IMR-90 (cell line): ENCODE measurements around the gene SERPINA1. TPM values are rescaled to one million over a fixed set of nuclear protein-coding genes. Genes with fewer than 3 reads are reported as not detected.

Source experiments
- ATAC-seq: fragments of 200-7000 bp; cut with Tn5 transposase; 2 replicates; pipeline ENCODE4 v1.9.1; 2020; ENCODE audit warnings: low read depth, mild to moderate bottlenecking, moderate library complexity
- BruUV-seq: library from RNA; stranded (reverse); fragments of 400-500 nt; replicated peaks from 2 replicates; lab custom pipeline; 2021; lab: Mats Ljungman, UMichigan
- CTCF ChIA-PET: fragments of 300-600 bp; formaldehyde crosslinking; extraction: SDS; loops from one replicate; lab custom pipeline; 2021; ENCODE audit warnings: antibody characterized with exemption; lab: Yijun Ruan, JAX
- POLR2A ChIA-PET: fragments of 300-600 bp; sonication (Branson Sonifier 250); formaldehyde crosslinking; loops from one replicate; lab custom pipeline; 2022; ENCODE audit warnings: antibody characterized with exemption; ENCODE audit not compliant: unreplicated experiment; lab: Charles Lee
- DNase-seq: peaks from one replicate; pipeline ENCODE4 v3.0.0; 2013
- H2AFZ ChIP-seq: replicated peaks from 2 replicates; pipeline ENCODE3; 2013; ENCODE audit warnings: low read length, mild to moderate bottlenecking; ENCODE audit not compliant: poor library complexity
- H2AK5ac ChIP-seq: 2 replicates; pipeline ENCODE4 v1.6.1; 2013; ENCODE audit warnings: low read depth, low read length, inconsistent platforms
- H2AK9ac ChIP-seq: replicated peaks from 2 replicates; pipeline ENCODE3; 2013; ENCODE audit warnings: mild to moderate bottlenecking, low read depth, low read length, moderate library complexity; ENCODE audit not compliant: poor library complexity
- H2BK120ac ChIP-seq: 2 replicates; pipeline ENCODE4 v1.6.1; 2013; ENCODE audit warnings: low read depth, low read length, inconsistent platforms
- H2BK15ac ChIP-seq: 3 replicates; pipeline ENCODE4 v1.6.1; 2013; ENCODE audit warnings: low read depth, low read length, inconsistent platforms
- H2BK20ac ChIP-seq: 2 replicates; pipeline ENCODE4 v1.6.1; 2013; ENCODE audit warnings: low read depth, mild to moderate bottlenecking, inconsistent platforms, low read length, moderate library complexity
- H2BK5ac ChIP-seq: 2 replicates; pipeline ENCODE4 v1.6.1; 2013; ENCODE audit warnings: mild to moderate bottlenecking, low read depth, low read length, inconsistent platforms; ENCODE audit not compliant: poor library complexity, severe bottlenecking
- H3K14ac ChIP-seq: replicated peaks from 2 replicates; pipeline ENCODE4 v1.6.1; 2013; ENCODE audit warnings: low read depth, low read length, inconsistent platforms
- H3K18ac ChIP-seq: 2 replicates; pipeline ENCODE4 v1.6.1; 2013; ENCODE audit warnings: low read depth, low read length, control low read depth
- H3K23ac ChIP-seq: 2 replicates; pipeline ENCODE4 v1.6.1; 2013; ENCODE audit warnings: low read depth, low read length, inconsistent platforms
- H3K27ac ChIP-seq: 2 replicates; pipeline ENCODE4 v1.5.1; 2013; ENCODE audit warnings: mild to moderate bottlenecking, control low read depth, low read length; ENCODE audit not compliant: insufficient read depth
- H3K27me3 ChIP-seq: 2 replicates; pipeline ENCODE4 v1.6.1; 2013; ENCODE audit warnings: low read length; ENCODE audit not compliant: control insufficient read depth, insufficient read depth
- H3K36me3 ChIP-seq: 2 replicates; pipeline ENCODE4 v1.6.1; 2013; ENCODE audit warnings: low read length, mixed read lengths; ENCODE audit not compliant: control insufficient read depth, insufficient read depth
- H3K4ac ChIP-seq: 2 replicates; pipeline ENCODE4 v1.6.1; 2013; ENCODE audit warnings: low read depth, low read length, inconsistent platforms
- H3K4me1 ChIP-seq: 2 replicates; pipeline ENCODE4 v1.6.1; 2013; ENCODE audit warnings: low read length, mixed read lengths; ENCODE audit not compliant: control insufficient read depth, insufficient read depth
- H3K4me2 ChIP-seq: 2 replicates; pipeline ENCODE4 v1.6.1; 2013; ENCODE audit warnings: low read depth, mild to moderate bottlenecking, control low read depth, low read length, moderate library complexity
- H3K4me3 ChIP-seq: 2 replicates; pipeline ENCODE4 v1.5.1; 2013; ENCODE audit warnings: low read depth, mild to moderate bottlenecking, control low read depth, low read length, moderate library complexity; ENCODE audit not compliant: insufficient read depth
- H3K56ac ChIP-seq: 2 replicates; pipeline ENCODE4 v1.6.1; 2013; ENCODE audit warnings: low read length, inconsistent platforms; ENCODE audit not compliant: insufficient read depth; ENCODE audit errors: extremely low read depth
- H3K79me1 ChIP-seq, 2 experiments: 2 replicates each; pipeline ENCODE4 v1.6.1; 2013; ENCODE audit warnings: low read length in 2 of 2, inconsistent platforms in 1 of 2, low read depth in 1 of 2
- H3K9ac ChIP-seq: 2 replicates; pipeline ENCODE4 v1.6.1; 2013; ENCODE audit warnings: low read depth, low read length, control low read depth
- H3K9me1 ChIP-seq: 2 replicates; pipeline ENCODE4 v1.6.1; 2013; ENCODE audit warnings: low read length, inconsistent platforms; ENCODE audit not compliant: insufficient read depth
- H3K9me3 ChIP-seq: 2 replicates; pipeline ENCODE4 v1.6.1; 2013; ENCODE audit warnings: low read length; ENCODE audit not compliant: control insufficient read depth, insufficient read depth
- H4K20me1 ChIP-seq: 2 replicates; pipeline ENCODE4 v1.6.1; 2013; ENCODE audit warnings: low read length, inconsistent platforms; ENCODE audit not compliant: insufficient read depth
- H4K5ac ChIP-seq: 2 replicates; pipeline ENCODE4 v1.6.1; 2013; ENCODE audit warnings: mild to moderate bottlenecking, low read depth, low read length, control low read depth
- H4K8ac ChIP-seq, 2 experiments: 2 replicates each; pipeline ENCODE4 v1.6.1; 2013; ENCODE audit warnings: low read depth in 2 of 2, low read length in 2 of 2, control low read depth in 1 of 2, inconsistent platforms in 1 of 2
- H4K91ac ChIP-seq: 2 replicates; pipeline ENCODE4 v1.6.1; 2013; ENCODE audit warnings: low read depth, low read length, inconsistent platforms; ENCODE audit not compliant: insufficient read depth
- BHLHE40 ChIP-seq: fragments of 150-350 bp; IDR thresholded peaks from 2 replicates; pipeline ENCODE4 v1.6.1; 2016; ENCODE audit warnings: mild to moderate bottlenecking, low read depth, low read length
- CEBPB ChIP-seq: IDR thresholded peaks from 2 replicates; pipeline ENCODE4 v1.6.1; 2012; ENCODE audit warnings: low read depth, low read length, improper control_type of control experiment
- CHD1 ChIP-seq: IDR thresholded peaks from 2 replicates; pipeline ENCODE4 v1.6.1; 2012; ENCODE audit warnings: low read depth, low read length, improper control_type of control experiment
- FOS ChIP-seq: fragments of 150-350 bp; IDR thresholded peaks from 2 replicates; pipeline ENCODE4 v1.6.1; 2016; ENCODE audit warnings: low read depth, low read length
- MAFK ChIP-seq: IDR thresholded peaks from 2 replicates; pipeline ENCODE4 v1.6.1; 2012; ENCODE audit warnings: low read depth, low read length, improper control_type of control experiment
- MAZ ChIP-seq: IDR thresholded peaks from 2 replicates; pipeline ENCODE4 v1.6.1; 2012; ENCODE audit warnings: low read depth, mild to moderate bottlenecking, low read length, improper control_type of control experiment, moderate library complexity, borderline replicate concordance
- MXI1 ChIP-seq: IDR thresholded peaks from 2 replicates; pipeline ENCODE4 v1.6.1; 2012; ENCODE audit warnings: low read depth, mild to moderate bottlenecking, low read length, moderate library complexity, borderline replicate concordance
- NFE2L2 ChIP-seq: fragments of 150-350 bp; IDR thresholded peaks from 2 replicates; pipeline ENCODE4 v1.6.1; 2016; ENCODE audit warnings: low read depth, mild to moderate bottlenecking, low read length
- POLR2A ChIP-seq: IDR thresholded peaks from 2 replicates; pipeline ENCODE4 v1.6.1; 2012; ENCODE audit warnings: mild to moderate bottlenecking, low read depth, low read length
- RAD21 ChIP-seq: IDR thresholded peaks from 2 replicates; pipeline ENCODE4 v1.6.1; 2012; ENCODE audit warnings: low read length, improper control_type of control experiment
- RCOR1 ChIP-seq: IDR thresholded peaks from 2 replicates; pipeline ENCODE4 v1.6.1; 2012; ENCODE audit warnings: mild to moderate bottlenecking, low read length, improper control_type of control experiment; ENCODE audit not compliant: insufficient replicate concordance
- RFX5 ChIP-seq: IDR thresholded peaks from 2 replicates; pipeline ENCODE4 v1.8.0; 2012; ENCODE audit warnings: low read depth, mild to moderate bottlenecking, low read length, moderate library complexity
- SMC3 ChIP-seq: fragments of 150-350 bp; IDR thresholded peaks from 2 replicates; pipeline ENCODE4 v1.6.1; 2016; ENCODE audit warnings: low read depth, mild to moderate bottlenecking, antibody characterized with exemption, low read length, moderate library complexity
- WGBS, 2 experiments: methylation state at CpG; one replicate each; pipeline versions ENCODE4 v1.1.5 to v1.1.7; 2013; ENCODE audit warnings: missing lambda C conversion rate in 2 of 2; ENCODE audit not compliant: insufficient read length in 1 of 2; ENCODE audit errors: extremely low coverage in 2 of 2; 5-methylcytosine and 5-hydroxymethylcytosine counted together
- dilution Hi-C: fragments of 300-500 bp; cut with HindIII; formaldehyde crosslinking; loops from one replicate; pipeline ENCODE4 v1.14.3; 2018; ENCODE audit warnings: low sequenced_read_pairs; ENCODE audit not compliant: unreplicated experiment
- in situ Hi-C: fragments of 300-500 bp; cut with MboI; formaldehyde crosslinking; loops from 3 replicates; pipeline ENCODE4 v1.14.3; 2019; ENCODE audit warnings: low sequenced_read_pairs, inconsistent platforms, mixed read lengths
- intact Hi-C: fragments of 100-400 bp; cut with micrococcal nuclease; formaldehyde crosslinking; loops from 2 replicates; pipeline ENCODE4 v1.10.0; 2022
- polyA plus RNA-seq, 3 experiments: library from polyadenylated mRNA; depleted of rRNA; stranded (reverse); fragments of >200 nt; gene quantifications; 2 replicates each; pipeline ENCODE4 v1.2.3, GENCODE V29; 2012; ENCODE audit warnings: low replicate concordance in 1 of 3
- total RNA-seq: library from RNA; depleted of rRNA; stranded (reverse); fragments of >200 nt; gene quantifications from 2 replicates; pipeline ENCODE4 v1.2.3, GENCODE V29; 2012
- TF ChIP-seq, protein P1 (sequence below): conservative IDR thresholded peaks from 2 replicates; pipeline ENCODE4 v1.5.1; 2012; ENCODE audit warnings: mild to moderate bottlenecking, low read depth, low read length, improper control_type of control experiment
- TF ChIP-seq, protein P2 (sequence below): fragments of 150-350 bp; IDR thresholded peaks from 2 replicates; pipeline ENCODE4 v1.6.1; 2016; ENCODE audit warnings: low read depth, mild to moderate bottlenecking, low read length, moderate library complexity, borderline replicate concordance
- TF ChIP-seq, protein P3 (sequence below): fragments of 150-350 bp; IDR thresholded peaks from 2 replicates; pipeline ENCODE4 v1.6.1; 2017; ENCODE audit warnings: mild to moderate bottlenecking, antibody characterized with exemption, low read length, low read depth

SERPINA1 gene
- total and polyA plus RNA-seq, 2 of the 4 experiments (the other 2 are of a cell fraction), result 0.54 to 1.2 TPM

DNA sequence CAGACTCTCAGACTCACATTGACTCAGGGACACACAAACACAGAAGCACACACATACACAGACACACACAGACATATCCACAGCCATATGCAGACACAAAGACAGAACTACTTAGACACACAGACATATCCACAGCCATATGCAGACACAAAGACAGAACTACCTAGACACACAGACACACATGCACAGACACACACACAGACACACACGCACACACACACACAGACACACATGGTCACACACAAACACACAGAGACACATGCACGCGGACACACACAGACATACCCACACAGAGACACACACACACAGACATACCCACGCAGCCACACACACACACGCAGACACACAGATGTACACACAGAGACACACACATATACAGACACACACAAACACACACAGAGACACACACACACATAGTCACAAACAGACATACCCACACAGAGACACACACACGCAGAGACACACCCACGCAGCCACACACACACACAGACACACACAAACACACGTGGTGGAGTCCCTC is 25.7 kb downstream of the SERPINA1 start:
- dilution Hi-C loops, result no loop called here
- Histone ChIP-seq H2BK5ac (peak overlapping the region; percentile 39), H3K18ac (no peak overlapping the region), H2AK5ac (no peak overlapping the region; the same call in 1 of the 2 replicates), H3K9me3 (no peaks in the 10 kb centered on the region), H2BK15ac (no peak overlapping the region), H2BK20ac (no peak overlapping the region), H4K5ac (no peak overlapping the region), H2AFZ (no peak overlapping the region), H3K27me3 (no peaks in the 10 kb centered on the region; the same call in 1 of the 2 replicates), H3K27ac (no peak overlapping the region), H3K9ac (no peak overlapping the region), H3K56ac (no peak overlapping the region), H3K9me1 (0 out of 2 replicates have a peak, but pooled peaks cover 4% of the 10 kb centered on the region), H3K4me3 (no peak overlapping the region), H2AK9ac (no peak overlapping the region), H3K23ac (no peak overlapping the region), H3K36me3 (no peaks in the 10 kb centered on the region), H3K4ac (no peak overlapping the region), H3K4me1 (no peaks in the 10 kb centered on the region), H4K20me1 (no peaks in the 10 kb centered on the region), H3K14ac (no peak overlapping the region), H3K4me2 (no peak overlapping the region), H3K79me1 (no peaks in the 10 kb centered on the region), H4K8ac (no peak overlapping the region), H2BK120ac (no peak overlapping the region), H4K91ac (no peak overlapping the region)
- ChIA-PET POLR2A (no interaction called here), CTCF (no interaction called here)
- 51% methylated on average over 3 of the region's 8 CpGs; no CpG with 5 or more reads in 1 of the 2 experiments for WGBS, 2 experiments
- in situ Hi-C loops, result no loop called here
- ATAC-seq (no peak), DNase-seq (no peak)
- no TSS peak for BruUV-seq
- TF ChIP-seq CEBPB (no peak), POLR2A (no peak), FOS (no peak), NFE2L2 (no peak), MAZ (no peak), SMC3 (no peak), MAFK (no peak), RCOR1 (no peak), MXI1 (no peak), RFX5 (no peak), CHD1 (no peak), BHLHE40 (no peak), RAD21 (no peak)
- TF ChIP-seq, protein P1, sequence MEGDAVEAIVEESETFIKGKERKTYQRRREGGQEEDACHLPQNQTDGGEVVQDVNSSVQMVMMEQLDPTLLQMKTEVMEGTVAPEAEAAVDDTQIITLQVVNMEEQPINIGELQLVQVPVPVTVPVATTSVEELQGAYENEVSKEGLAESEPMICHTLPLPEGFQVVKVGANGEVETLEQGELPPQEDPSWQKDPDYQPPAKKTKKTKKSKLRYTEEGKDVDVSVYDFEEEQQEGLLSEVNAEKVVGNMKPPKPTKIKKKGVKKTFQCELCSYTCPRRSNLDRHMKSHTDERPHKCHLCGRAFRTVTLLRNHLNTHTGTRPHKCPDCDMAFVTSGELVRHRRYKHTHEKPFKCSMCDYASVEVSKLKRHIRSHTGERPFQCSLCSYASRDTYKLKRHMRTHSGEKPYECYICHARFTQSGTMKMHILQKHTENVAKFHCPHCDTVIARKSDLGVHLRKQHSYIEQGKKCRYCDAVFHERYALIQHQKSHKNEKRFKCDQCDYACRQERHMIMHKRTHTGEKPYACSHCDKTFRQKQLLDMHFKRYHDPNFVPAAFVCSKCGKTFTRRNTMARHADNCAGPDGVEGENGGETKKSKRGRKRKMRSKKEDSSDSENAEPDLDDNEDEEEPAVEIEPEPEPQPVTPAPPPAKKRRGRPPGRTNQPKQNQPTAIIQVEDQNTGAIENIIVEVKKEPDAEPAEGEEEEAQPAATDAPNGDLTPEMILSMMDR, result no peak
- TF ChIP-seq, protein P2, sequence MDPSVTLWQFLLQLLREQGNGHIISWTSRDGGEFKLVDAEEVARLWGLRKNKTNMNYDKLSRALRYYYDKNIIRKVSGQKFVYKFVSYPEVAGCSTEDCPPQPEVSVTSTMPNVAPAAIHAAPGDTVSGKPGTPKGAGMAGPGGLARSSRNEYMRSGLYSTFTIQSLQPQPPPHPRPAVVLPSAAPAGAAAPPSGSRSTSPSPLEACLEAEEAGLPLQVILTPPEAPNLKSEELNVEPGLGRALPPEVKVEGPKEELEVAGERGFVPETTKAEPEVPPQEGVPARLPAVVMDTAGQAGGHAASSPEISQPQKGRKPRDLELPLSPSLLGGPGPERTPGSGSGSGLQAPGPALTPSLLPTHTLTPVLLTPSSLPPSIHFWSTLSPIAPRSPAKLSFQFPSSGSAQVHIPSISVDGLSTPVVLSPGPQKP, result no peak
- TF ChIP-seq, protein P3, sequence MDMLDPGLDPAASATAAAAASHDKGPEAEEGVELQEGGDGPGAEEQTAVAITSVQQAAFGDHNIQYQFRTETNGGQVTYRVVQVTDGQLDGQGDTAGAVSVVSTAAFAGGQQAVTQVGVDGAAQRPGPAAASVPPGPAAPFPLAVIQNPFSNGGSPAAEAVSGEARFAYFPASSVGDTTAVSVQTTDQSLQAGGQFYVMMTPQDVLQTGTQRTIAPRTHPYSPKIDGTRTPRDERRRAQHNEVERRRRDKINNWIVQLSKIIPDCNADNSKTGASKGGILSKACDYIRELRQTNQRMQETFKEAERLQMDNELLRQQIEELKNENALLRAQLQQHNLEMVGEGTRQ, result no peak
- intact Hi-C loops, result no loop called here
